ENCODE results near the gene RPA3. TPM values are rescaled to one million over a fixed set of nuclear protein-coding genes. Genes with fewer than 3 reads are reported as not detected.

Gene RPA3
- total and polyA plus RNA-seq, 9 of the 15 experiments (the other 6 are each of a cell fraction or from before 2014, with no cell fraction given): 68.5 to 265 (median 125) TPM

- TF ChIP-seq STAT6 (CRISPR knock-in tag; IDR thresholded peaks at IDR 0.05) (no peak), PHB2 (IDR thresholded peaks at IDR 0.05; ENCODE audit: low read depth) (no peak), THAP7 (CRISPR knock-in tag; IDR thresholded peaks at IDR 0.05) (no peak), ZNF408 (CRISPR knock-in tag; IDR thresholded peaks at IDR 0.05; ENCODE audit: low read depth) (no peak), ZNF444 (CRISPR knock-in tag; IDR thresholded peaks at IDR 0.05) (no peak), E2F4 (CRISPR knock-in tag; IDR thresholded peaks at IDR 0.05; ENCODE audit: low read depth) (peak; percentile 96), ZFP30 (CRISPR knock-in tag; IDR thresholded peaks at IDR 0.05; ENCODE audit: borderline replicate concordance) (no peak), ADNP (tag; IDR thresholded peaks at IDR 0.05) (no peak), TBP (optimal IDR thresholded peaks at IDR 0.05; ENCODE audit: low read depth, low read length) (peak; percentile 89), TEAD2 (tag; IDR thresholded peaks at IDR 0.05) (no peak), RBFOX2 (IDR thresholded peaks at IDR 0.05; ENCODE audit: low read depth, low read length) (peak; percentile 97), E2F6 (IDR thresholded peaks at IDR 0.05; ENCODE audit: borderline replicate concordance in 1 of 2, extremely low read depth in 1 of 2, insufficient read depth in 1 of 2, insufficient read length in 1 of 2, low read depth in 1 of 2, low read length in 1 of 2, poor library complexity in 1 of 2, severe bottlenecking in 1 of 2) (peak; percentile 89 to 93), CTCF (IDR thresholded peaks at IDR 0.05 in 2 of 3, conservative IDR thresholded peaks at IDR 0.05 in 1 of 3; ENCODE audit: insufficient read depth in 2 of 3, low read depth in 1 of 3, low read length in 3 of 3) (0 out of 6 replicates have a peak, but pooled peaks of 1 of the 3 experiments have one; percentile 5), NCOR1 (IDR thresholded peaks at IDR 0.05) (peak; percentile 35; the same call in 1 of the 2 replicates), RBM34 (IDR thresholded peaks at IDR 0.05; ENCODE audit: borderline replicate concordance, insufficient read depth, low read length) (no peak), GMEB1 (CRISPR knock-in tag; IDR thresholded peaks at IDR 0.05) (peak; percentile 86)
These were observed 77.9 kb downstream of the RPA3 start, which contains the start of gene UMAD1 (continued) for GRCh38 chr7:7640221-7641128.
